HEK293 (cell line): Measurements from ENCODE around the gene NKAIN4.
A peak's percentile ranks its signal among the peaks of the same experiment; 100 is the strongest.

Source experiments
- CTCF ChIA-PET: fragments of 350-600 bp; formaldehyde crosslinking; extraction: SDS; loops from one replicate; lab custom pipeline; 2021; ENCODE audit warnings: antibody characterized with exemption; lab: Yijun Ruan, JAX
- POLR2A ChIA-PET: fragments of 300-600 bp; formaldehyde crosslinking; extraction: SDS; loops from one replicate; lab custom pipeline; 2020; ENCODE audit warnings: antibody characterized with exemption, inconsistent platforms; lab: Yijun Ruan, JAX
- H3K27ac ChIP-seq: fragments of 200-500 bp; sonication (Bioruptor generic); 2 replicates; pipeline ENCODE4 v1.5.1; 2014; ENCODE audit warnings: low read depth, low read length, control low read depth, inconsistent platforms; ENCODE audit errors: extremely low read depth
- H3K36me3 ChIP-seq, 2 experiments: fragments of 200-500 bp in 1 of 2; sonication (Bioruptor generic) in 1 of 2; 1 replicate in 1 of 2; 2 replicates in 1 of 2; pipeline ENCODE4 v1.5.1; 2014 to 2017; ENCODE audit warnings: inconsistent platforms in 2 of 2, low read length in 2 of 2; ENCODE audit not compliant: control insufficient read depth in 2 of 2, insufficient read depth in 1 of 2
- H3K4me1 ChIP-seq: fragments of 200-500 bp; sonication (Bioruptor generic); 2 replicates; pipeline ENCODE4 v1.5.1; 2014; ENCODE audit warnings: mild to moderate bottlenecking, low read length, inconsistent platforms; ENCODE audit not compliant: control insufficient read depth, insufficient read depth
- H3K4me3 ChIP-seq: 2 replicates; pipeline ENCODE4 v1.5.1; 2011; ENCODE audit warnings: low read depth, mild to moderate bottlenecking, control low read depth, low read length, moderate library complexity
- H3K9me3 ChIP-seq: fragments of 200-500 bp; sonication (Bioruptor generic); 2 replicates; pipeline ENCODE4 v1.5.1; 2014; ENCODE audit warnings: low read depth, low read length, inconsistent platforms; ENCODE audit not compliant: control insufficient read depth, insufficient read depth
- EGR2 ChIP-seq: fragments of 450-650 bp; formaldehyde crosslinking; IDR thresholded peaks from 2 replicates; pipeline ENCODE4 v1.5.1; 2016; ENCODE audit warnings: low read depth, missing biosample characterization, missing genetic modification characterization
- GFI1B ChIP-seq: fragments of 450-650 bp; formaldehyde crosslinking; IDR thresholded peaks from 2 replicates; pipeline ENCODE4 v1.5.1; 2016; ENCODE audit warnings: missing biosample characterization, missing genetic modification characterization
- GLIS2 ChIP-seq: fragments of 450-650 bp; formaldehyde crosslinking; IDR thresholded peaks from 2 replicates; pipeline ENCODE4 v1.5.1; 2016; ENCODE audit warnings: missing biosample characterization, missing genetic modification characterization
- HOXA7 ChIP-seq: sonication (generic); formaldehyde crosslinking; IDR thresholded peaks from 2 replicates; pipeline ENCODE4 v1.8.1; 2022; ENCODE audit warnings: missing genetic modification reagents, borderline replicate concordance
- SALL2 ChIP-seq: fragments of 450-650 bp; formaldehyde crosslinking; IDR thresholded peaks from 2 replicates; pipeline ENCODE4 v1.5.0; 2017; ENCODE audit warnings: missing biosample characterization, mild to moderate bottlenecking, missing genetic modification characterization, borderline replicate concordance
- ZFHX2 ChIP-seq: fragments of 450-650 bp; formaldehyde crosslinking; conservative IDR thresholded peaks from 2 replicates; pipeline ENCODE4 v1.5.1; 2016; ENCODE audit warnings: missing biosample characterization, missing genetic modification characterization
- ZFP41 ChIP-seq: fragments of 450-650 bp; formaldehyde crosslinking; IDR thresholded peaks from 2 replicates; pipeline ENCODE4 v1.5.1; 2016; ENCODE audit warnings: missing biosample characterization, missing genetic modification characterization, borderline replicate concordance
- ZNF174 ChIP-seq: fragments of 450-650 bp; formaldehyde crosslinking; IDR thresholded peaks from 2 replicates; pipeline ENCODE4 v1.5.0; 2017; ENCODE audit warnings: missing biosample characterization, mild to moderate bottlenecking, missing genetic modification characterization
- ZNF391 ChIP-seq: fragments of 450-650 bp; formaldehyde crosslinking; IDR thresholded peaks from 2 replicates; pipeline ENCODE4 v1.5.1; 2016; ENCODE audit warnings: low read depth, missing biosample characterization, missing genetic modification characterization, borderline replicate concordance
- TF ChIP-seq, protein P1 (sequence below): fragments of 450-650 bp; formaldehyde crosslinking; conservative IDR thresholded peaks from 2 replicates; pipeline ENCODE4 v1.5.1; 2016; ENCODE audit warnings: low read depth, missing biosample characterization, missing genetic modification characterization
- TF ChIP-seq, protein P2 (sequence below): fragments of 450-650 bp; formaldehyde crosslinking; IDR thresholded peaks from 2 replicates; pipeline ENCODE4 v1.5.1; 2017; ENCODE audit warnings: missing biosample characterization, missing genetic modification characterization
- TF ChIP-seq, protein P3 (sequence below): fragments of 450-650 bp; formaldehyde crosslinking; IDR thresholded peaks from 2 replicates; pipeline ENCODE4 v1.5.1; 2016; ENCODE audit warnings: missing biosample characterization, missing genetic modification characterization, borderline replicate concordance
- TF ChIP-seq, protein P4 (sequence below): fragments of 450-650 bp; formaldehyde crosslinking; IDR thresholded peaks from 2 replicates; pipeline ENCODE4 v1.5.1; 2017; ENCODE audit warnings: missing biosample characterization, missing genetic modification characterization
- TF ChIP-seq, protein P5 (sequence below): fragments of 450-650 bp; formaldehyde crosslinking; optimal IDR thresholded peaks from 2 replicates; pipeline ENCODE3; 2016; ENCODE audit warnings: missing biosample characterization, mild to moderate bottlenecking, missing genetic modification characterization

The NKAIN4 gene

DNA sequence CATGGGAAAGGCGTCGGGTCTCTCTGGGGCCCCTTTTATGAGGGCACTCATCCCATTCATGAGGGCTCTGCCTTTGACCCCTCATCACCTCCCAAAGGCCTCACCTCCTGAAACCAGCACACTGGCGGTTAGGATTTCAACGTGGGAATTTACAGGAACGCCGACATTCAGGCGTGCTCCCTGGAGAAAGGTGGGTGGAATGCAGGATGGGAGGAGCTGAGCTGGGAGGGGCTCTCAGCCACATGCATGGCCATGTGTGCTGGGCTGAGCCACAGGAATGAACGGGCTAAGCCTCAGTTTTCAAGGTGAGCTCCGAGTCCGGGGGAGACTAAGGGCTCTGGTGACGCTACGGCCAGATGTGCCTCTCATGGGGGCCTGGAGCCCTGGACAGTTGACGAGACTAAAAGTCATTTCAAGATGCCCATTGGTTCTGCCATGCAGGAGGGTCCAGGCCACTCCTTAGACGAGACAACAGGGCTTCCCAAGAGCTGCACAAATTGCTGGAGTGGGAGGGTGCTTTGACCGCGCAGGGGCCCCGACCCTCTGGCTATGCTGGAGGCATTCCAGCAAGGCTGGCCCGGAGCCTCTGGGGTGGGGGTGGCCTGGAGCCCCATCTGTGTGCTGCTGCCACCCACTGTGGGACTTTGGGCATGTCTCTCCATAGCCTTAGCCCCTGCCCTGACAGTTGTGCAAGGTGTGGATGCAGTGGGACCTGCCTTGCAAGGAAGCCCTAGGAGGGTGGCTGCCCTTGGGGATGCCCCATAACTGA, 14.6 kb upstream of the NKAIN4 start:
- H3K27ac ChIP-seq = no peak overlapping the region
- no peak overlapping the region for H3K4me3 ChIP-seq
- peaks cover 0 to 5% of the 10 kb centered on the region in 2 experiments; a peak in 1 of 3 replicates for H3K36me3 ChIP-seq
- POLR2A ChIA-PET = no interaction called here
- no peaks in the 10 kb centered on the region for H3K4me1 ChIP-seq
- TF ChIP-seq ZNF391 (tag by site-specific recombination) = no peak
- TF ChIP-seq EGR2 = peak; percentile 73
- TF ChIP-seq ZFHX2 (tag by site-specific recombination) = peak; percentile 76
- TF ChIP-seq, all 188 proteins: peak for 2
- no peaks in the 10 kb centered on the region for H3K9me3 ChIP-seq
- CTCF ChIA-PET = interaction anchor here (0.5 to 6.6 kb wide), 2 partner anchors 45 to 481 kb away, joined by 3 to 37 read pairs; no protein-coding TSS in a partner anchor

DNA sequence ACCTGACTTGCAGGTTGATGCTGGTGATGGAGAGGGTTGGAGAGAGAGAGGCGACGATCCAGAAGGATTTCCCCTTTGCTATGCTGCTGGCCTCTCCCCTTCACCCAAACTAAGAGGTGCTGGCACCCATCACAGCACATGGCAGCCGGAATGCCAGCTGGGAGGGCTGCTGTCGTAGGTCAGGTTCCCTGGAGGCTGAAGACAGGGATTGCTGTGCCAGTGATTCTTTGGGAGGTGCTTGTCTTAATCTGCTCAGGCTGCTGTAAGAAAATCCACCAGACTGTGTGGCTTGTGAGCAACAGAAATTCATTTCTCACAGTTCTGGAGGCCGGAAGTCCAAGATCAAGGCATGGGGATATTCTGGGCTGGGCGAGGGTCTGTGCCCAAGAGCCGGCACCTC, 14.0 kb upstream of the NKAIN4 start:
- Histone ChIP-seq H3K9me3 (no peaks in the 10 kb centered on the region), H3K4me3 (no peak overlapping the region), H3K36me3 (peaks cover 0 to 5% of the 10 kb centered on the region in 2 experiments; a peak in 1 of 3 replicates), H3K27ac (no peak overlapping the region), H3K4me1 (no peaks in the 10 kb centered on the region)
- ChIA-PET POLR2A (no interaction called here), CTCF (interaction anchor here (0.5 to 6.6 kb wide), 2 partner anchors 44 to 482 kb away, joined by 3 to 37 read pairs; no protein-coding TSS in a partner anchor)
- TF ChIP-seq, protein P1, sequence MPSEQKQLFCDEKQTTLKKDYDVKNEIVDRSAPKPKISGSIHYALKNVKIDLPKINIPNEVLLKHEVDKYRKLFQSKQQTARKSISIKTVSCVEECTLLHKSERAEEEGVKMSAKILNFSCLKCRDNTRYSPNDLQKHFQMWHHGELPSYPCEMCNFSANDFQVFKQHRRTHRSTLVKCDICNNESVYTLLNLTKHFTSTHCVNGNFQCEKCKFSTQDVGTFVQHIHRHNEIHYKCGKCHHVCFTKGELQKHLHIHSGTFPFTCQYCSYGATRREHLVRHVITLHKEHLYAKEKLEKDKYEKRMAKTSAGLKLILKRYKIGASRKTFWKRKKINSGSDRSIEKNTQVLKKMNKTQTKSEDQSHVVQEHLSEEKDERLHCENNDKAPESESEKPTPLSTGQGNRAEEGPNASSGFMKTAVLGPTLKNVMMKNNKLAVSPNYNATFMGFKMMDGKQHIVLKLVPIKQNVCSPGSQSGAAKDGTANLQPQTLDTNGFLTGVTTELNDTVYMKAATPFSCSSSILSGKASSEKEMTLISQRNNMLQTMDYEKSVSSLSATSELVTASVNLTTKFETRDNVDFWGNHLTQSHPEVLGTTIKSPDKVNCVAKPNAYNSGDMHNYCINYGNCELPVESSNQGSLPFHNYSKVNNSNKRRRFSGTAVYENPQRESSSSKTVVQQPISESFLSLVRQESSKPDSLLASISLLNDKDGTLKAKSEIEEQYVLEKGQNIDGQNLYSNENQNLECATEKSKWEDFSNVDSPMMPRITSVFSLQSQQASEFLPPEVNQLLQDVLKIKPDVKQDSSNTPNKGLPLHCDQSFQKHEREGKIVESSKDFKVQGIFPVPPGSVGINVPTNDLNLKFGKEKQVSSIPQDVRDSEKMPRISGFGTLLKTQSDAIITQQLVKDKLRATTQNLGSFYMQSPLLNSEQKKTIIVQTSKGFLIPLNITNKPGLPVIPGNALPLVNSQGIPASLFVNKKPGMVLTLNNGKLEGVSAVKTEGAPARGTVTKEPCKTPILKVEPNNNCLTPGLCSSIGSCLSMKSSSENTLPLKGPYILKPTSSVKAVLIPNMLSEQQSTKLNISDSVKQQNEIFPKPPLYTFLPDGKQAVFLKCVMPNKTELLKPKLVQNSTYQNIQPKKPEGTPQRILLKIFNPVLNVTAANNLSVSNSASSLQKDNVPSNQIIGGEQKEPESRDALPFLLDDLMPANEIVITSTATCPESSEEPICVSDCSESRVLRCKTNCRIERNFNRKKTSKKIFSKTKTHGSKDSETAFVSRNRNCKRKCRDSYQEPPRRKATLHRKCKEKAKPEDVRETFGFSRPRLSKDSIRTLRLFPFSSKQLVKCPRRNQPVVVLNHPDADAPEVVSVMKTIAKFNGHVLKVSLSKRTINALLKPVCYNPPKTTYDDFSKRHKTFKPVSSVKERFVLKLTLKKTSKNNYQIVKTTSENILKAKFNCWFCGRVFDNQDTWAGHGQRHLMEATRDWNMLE = no peak
- TF ChIP-seq GFI1B (no peak), GLIS2 (tag by site-specific recombination) (no peak), ZFP41 (no peak), SALL2 (tag by site-specific recombination) (no peak), HOXA7 (CRISPR knock-in tag) (no peak), ZNF174 (tag by site-specific recombination) (no peak)
- TF ChIP-seq, protein P2, sequence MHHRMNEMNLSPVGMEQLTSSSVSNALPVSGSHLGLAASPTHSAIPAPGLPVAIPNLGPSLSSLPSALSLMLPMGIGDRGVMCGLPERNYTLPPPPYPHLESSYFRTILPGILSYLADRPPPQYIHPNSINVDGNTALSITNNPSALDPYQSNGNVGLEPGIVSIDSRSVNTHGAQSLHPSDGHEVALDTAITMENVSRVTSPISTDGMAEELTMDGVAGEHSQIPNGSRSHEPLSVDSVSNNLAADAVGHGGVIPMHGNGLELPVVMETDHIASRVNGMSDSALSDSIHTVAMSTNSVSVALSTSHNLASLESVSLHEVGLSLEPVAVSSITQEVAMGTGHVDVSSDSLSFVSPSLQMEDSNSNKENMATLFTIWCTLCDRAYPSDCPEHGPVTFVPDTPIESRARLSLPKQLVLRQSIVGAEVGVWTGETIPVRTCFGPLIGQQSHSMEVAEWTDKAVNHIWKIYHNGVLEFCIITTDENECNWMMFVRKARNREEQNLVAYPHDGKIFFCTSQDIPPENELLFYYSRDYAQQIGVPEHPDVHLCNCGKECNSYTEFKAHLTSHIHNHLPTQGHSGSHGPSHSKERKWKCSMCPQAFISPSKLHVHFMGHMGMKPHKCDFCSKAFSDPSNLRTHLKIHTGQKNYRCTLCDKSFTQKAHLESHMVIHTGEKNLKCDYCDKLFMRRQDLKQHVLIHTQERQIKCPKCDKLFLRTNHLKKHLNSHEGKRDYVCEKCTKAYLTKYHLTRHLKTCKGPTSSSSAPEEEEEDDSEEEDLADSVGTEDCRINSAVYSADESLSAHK = no peak
- TF ChIP-seq, protein P3, sequence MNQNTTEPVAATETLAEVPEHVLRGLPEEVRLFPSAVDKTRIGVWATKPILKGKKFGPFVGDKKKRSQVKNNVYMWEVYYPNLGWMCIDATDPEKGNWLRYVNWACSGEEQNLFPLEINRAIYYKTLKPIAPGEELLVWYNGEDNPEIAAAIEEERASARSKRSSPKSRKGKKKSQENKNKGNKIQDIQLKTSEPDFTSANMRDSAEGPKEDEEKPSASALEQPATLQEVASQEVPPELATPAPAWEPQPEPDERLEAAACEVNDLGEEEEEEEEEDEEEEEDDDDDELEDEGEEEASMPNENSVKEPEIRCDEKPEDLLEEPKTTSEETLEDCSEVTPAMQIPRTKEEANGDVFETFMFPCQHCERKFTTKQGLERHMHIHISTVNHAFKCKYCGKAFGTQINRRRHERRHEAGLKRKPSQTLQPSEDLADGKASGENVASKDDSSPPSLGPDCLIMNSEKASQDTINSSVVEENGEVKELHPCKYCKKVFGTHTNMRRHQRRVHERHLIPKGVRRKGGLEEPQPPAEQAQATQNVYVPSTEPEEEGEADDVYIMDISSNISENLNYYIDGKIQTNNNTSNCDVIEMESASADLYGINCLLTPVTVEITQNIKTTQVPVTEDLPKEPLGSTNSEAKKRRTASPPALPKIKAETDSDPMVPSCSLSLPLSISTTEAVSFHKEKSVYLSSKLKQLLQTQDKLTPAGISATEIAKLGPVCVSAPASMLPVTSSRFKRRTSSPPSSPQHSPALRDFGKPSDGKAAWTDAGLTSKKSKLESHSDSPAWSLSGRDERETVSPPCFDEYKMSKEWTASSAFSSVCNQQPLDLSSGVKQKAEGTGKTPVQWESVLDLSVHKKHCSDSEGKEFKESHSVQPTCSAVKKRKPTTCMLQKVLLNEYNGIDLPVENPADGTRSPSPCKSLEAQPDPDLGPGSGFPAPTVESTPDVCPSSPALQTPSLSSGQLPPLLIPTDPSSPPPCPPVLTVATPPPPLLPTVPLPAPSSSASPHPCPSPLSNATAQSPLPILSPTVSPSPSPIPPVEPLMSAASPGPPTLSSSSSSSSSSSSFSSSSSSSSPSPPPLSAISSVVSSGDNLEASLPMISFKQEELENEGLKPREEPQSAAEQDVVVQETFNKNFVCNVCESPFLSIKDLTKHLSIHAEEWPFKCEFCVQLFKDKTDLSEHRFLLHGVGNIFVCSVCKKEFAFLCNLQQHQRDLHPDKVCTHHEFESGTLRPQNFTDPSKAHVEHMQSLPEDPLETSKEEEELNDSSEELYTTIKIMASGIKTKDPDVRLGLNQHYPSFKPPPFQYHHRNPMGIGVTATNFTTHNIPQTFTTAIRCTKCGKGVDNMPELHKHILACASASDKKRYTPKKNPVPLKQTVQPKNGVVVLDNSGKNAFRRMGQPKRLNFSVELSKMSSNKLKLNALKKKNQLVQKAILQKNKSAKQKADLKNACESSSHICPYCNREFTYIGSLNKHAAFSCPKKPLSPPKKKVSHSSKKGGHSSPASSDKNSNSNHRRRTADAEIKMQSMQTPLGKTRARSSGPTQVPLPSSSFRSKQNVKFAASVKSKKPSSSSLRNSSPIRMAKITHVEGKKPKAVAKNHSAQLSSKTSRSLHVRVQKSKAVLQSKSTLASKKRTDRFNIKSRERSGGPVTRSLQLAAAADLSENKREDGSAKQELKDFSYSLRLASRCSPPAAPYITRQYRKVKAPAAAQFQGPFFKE (tag by site-specific recombination) = no peak
- TF ChIP-seq, protein P4, sequence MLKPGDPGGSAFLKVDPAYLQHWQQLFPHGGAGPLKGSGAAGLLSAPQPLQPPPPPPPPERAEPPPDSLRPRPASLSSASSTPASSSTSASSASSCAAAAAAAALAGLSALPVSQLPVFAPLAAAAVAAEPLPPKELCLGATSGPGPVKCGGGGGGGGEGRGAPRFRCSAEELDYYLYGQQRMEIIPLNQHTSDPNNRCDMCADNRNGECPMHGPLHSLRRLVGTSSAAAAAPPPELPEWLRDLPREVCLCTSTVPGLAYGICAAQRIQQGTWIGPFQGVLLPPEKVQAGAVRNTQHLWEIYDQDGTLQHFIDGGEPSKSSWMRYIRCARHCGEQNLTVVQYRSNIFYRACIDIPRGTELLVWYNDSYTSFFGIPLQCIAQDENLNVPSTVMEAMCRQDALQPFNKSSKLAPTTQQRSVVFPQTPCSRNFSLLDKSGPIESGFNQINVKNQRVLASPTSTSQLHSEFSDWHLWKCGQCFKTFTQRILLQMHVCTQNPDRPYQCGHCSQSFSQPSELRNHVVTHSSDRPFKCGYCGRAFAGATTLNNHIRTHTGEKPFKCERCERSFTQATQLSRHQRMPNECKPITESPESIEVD = no peak
- TF ChIP-seq, protein P5, sequence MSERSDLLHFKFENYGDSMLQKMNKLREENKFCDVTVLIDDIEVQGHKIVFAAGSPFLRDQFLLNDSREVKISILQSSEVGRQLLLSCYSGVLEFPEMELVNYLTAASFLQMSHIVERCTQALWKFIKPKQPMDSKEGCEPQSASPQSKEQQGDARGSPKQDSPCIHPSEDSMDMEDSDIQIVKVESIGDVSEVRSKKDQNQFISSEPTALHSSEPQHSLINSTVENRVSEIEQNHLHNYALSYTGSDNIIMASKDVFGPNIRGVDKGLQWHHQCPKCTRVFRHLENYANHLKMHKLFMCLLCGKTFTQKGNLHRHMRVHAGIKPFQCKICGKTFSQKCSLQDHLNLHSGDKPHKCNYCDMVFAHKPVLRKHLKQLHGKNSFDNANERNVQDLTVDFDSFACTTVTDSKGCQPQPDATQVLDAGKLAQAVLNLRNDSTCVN (tag by site-specific recombination) = no peak
